Measurements from ENCODE around the gene MLANA. TPM values are rescaled to one million over a fixed set of nuclear protein-coding genes. Genes with fewer than 3 reads are reported as not detected.

Gene MLANA
- total RNA-seq, 2 experiments from 2014 or later = not detected

DNA sequence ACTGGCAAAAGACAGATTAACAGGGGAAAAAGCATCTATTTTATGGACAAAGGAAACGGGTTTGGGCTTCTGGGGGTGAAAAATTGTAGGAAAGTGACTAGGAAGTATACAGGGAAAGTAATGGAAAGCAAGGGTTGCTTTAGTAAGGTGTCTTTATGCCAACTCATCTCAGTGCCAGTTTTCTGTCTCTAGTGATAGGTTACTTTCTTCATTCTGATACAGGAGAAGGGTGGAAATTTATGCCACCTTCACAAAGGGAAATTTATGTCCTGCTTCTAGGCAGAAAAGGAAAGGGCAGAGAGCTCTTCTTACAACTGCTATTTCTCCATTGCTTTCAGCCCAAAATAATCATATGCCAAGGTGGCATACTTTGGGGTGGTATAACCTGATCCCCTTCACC lies 37.7 kb upstream of the MLANA start:
- Mint-ChIP-seq H3K4me3 (no peak overlapping the region), H3K27ac (no peak overlapping the region), H3K36me3 (ENCODE audit: low read depth) (peaks cover 1% of the 10 kb centered on the region), H3K4me1 (ENCODE audit: low read depth) (peaks cover 41% of the 10 kb centered on the region), H3K27me3 (ENCODE audit: low read depth) (no peaks in the 10 kb centered on the region), H3K9me3 (no peaks in the 10 kb centered on the region)
- DNase-seq = no peak
- CTCF ChIA-PET = interaction anchor here (0.6 to 2.3 kb wide), 5 partner anchors 12 to 66 kb away, joined by 3 to 14 read pairs (median 5); partner anchors contain the start of gene ERMP1
- intact Hi-C loops (cut with micrococcal nuclease) = loop anchor here (5.0 kb wide), 3 partner anchors 44 to 1021 kb away; partner anchors contain the start of gene KDM4C

DNA sequence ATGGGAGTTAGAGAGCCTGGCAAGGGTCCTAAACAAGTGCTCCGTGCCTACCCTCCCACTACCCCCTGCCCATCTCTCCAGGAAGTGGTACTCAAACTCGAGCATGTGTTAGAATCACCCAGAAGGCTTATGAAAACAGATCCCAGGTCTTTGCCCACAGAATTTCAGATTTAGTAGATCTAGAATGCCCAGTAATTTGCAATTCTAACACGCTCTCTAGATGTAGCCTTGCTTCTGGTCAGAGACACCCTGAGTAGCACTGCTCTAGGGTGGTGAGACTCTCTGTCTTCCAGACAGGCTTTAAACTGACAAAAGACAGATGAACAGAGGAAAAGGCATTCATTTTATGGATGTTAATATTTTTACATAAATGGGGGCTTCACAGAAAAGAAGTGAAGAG lies 37.1 kb upstream of the MLANA start:
- CTCF ChIA-PET = interaction anchor here (1.1 to 2.0 kb wide), 4 partner anchors 11 to 67 kb away, joined by 3 to 9 read pairs (median 4); partner anchors contain the start of gene ERMP1
- DNase-seq = no peak
- H3K27me3 Mint-ChIP-seq (ENCODE audit: low read depth) = no peaks in the 10 kb centered on the region
- no peak overlapping the region for H3K4me3 Mint-ChIP-seq
- H3K36me3 Mint-ChIP-seq (ENCODE audit: low read depth) = peaks cover 1% of the 10 kb centered on the region
- H3K9me3 Mint-ChIP-seq = no peaks in the 10 kb centered on the region
- intact Hi-C loops (cut with micrococcal nuclease) = loop anchor here (5.0 kb wide), 3 partner anchors 44 to 1021 kb away; partner anchors contain the start of gene KDM4C
- no peak overlapping the region for H3K27ac Mint-ChIP-seq
- peaks cover 41% of the 10 kb centered on the region for H3K4me1 Mint-ChIP-seq (ENCODE audit: low read depth)

DNA sequence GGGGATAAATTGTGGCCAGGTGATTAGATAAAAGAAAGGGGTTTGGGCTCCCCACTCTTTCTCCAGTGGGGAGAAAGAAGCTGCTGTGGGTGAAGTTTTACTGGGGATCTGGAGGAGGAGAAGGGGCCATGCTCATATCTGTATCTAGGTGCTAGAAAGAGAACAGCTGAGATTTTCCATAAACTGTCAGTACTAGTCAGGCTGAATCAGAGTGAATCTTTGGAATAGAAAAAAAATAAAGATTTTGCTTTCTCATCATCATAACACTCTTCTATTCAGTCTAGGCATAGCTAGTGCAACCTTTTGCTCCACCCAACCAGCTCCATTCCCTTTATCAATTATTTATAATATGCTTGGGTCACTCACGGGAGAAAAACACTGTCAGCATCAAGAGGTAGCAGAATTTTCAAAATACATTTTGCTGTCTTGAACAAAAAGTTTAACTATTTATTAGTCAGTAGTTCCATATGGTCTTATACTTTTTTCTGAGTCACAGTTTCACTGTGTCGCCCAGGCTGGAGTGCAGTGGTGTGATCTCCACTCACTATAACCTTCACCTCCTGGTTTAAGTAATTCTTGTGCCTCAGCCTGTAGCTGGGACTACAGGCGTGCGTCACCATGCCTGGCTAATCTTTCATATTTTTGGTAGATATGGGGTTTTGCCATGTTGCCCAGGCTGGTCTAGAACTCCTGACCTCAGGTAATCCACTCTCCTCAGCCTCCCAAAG lies 36.5 kb upstream of the MLANA start:
- intact Hi-C loops (cut with micrococcal nuclease) = loop anchor here (5.0 kb wide), 3 partner anchors 43 to 1022 kb away; partner anchors contain the start of gene KDM4C
- CTCF ChIA-PET = interaction anchor here (1.2 to 2.0 kb wide), 4 partner anchors 12 to 32 kb away, joined by 4 to 9 read pairs (median 4); partner anchors contain the start of gene ERMP1
- Mint-ChIP-seq H3K9me3 (no peaks in the 10 kb centered on the region), H3K27me3 (ENCODE audit: low read depth) (no peaks in the 10 kb centered on the region), H3K36me3 (ENCODE audit: low read depth) (peaks cover 1% of the 10 kb centered on the region), H3K27ac (peak overlapping the region; percentile 44), H3K4me1 (ENCODE audit: low read depth) (peaks cover 41% of the 10 kb centered on the region), H3K4me3 (no peak overlapping the region)
- DNase-seq = peak; percentile 20

DNA sequence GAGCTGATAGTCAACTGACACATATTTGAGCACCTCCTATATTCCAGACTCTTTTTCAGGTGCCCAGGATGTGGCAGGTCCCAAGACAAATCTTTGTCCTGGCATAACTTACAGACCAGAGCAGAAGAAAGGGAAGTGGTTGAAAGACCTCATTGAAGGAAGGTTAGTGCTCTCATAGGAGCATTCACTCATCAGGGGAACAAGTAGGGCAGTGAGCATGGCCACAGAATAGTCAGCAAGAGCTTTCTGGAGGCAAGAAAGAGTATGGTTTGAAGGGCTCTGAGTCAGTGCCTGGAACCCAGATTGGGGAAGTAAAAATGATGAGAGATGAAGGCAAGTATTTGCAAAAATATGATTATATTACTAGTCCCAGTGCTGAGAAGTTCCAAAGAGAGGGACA lies 32.8 kb upstream of the MLANA start:
- CTCF ChIA-PET = no interaction called here
- Mint-ChIP-seq H3K27me3 (ENCODE audit: low read depth) (no peaks in the 10 kb centered on the region), H3K27ac (no peak overlapping the region), H3K9me3 (no peaks in the 10 kb centered on the region), H3K4me1 (ENCODE audit: low read depth) (peaks cover 19% of the 10 kb centered on the region), H3K4me3 (no peak overlapping the region), H3K36me3 (ENCODE audit: low read depth) (peaks cover 1% of the 10 kb centered on the region)
- DNase-seq = no peak
- intact Hi-C loops (cut with micrococcal nuclease) = no loop called here

DNA sequence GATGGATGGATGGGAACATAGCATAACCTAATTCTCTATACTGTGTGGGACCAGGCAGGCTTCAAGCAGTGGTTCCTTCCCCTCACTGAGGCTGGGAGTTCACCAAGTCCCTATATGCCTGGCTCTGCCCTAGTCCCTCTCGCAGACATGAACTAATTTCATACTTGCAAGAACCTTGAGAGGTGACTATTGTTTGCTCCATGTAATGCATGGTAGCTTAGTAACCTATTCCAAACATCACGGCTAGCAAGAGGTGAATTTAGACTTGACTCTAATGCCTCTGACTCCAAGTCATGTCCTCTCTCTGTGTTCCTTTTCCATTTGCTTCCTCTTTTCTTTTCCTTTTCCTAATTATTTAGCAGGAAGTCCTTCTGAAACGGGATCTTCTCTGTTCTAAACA lies 31.9 kb upstream of the MLANA start:
- Mint-ChIP-seq H3K36me3 (ENCODE audit: low read depth) (peaks cover 1% of the 10 kb centered on the region), H3K27ac (no peak overlapping the region)

DNA sequence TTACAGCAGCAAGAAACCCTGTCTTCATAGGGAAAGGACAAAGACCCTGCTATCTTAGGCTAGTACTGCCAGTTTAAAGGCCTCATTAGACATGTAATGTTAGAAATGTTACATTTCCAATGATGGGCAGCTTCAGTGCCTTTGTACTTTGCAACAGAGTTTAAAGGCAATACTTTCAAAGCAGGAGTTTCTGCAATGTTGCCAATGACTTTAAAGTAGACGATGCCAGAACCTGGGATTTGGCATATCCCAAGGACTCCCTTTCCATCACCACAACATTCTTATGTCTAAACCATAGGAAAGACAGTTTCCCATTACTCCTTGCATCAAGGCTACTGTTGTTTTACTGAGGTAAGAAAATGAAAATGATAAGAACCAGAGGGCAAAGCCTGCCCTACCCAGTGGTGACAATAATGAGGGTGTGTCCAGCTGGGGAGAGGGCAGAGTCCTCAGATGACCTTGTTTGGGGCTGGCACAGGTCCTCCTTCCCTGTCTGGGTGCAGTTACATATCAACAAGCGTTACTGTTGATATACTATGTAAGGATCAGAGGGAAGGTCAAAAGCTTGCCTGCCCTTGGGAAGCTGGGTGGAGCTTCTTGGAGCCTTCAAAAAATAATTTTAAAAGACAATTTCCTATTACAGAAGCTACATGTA lies 27.5 kb upstream of the MLANA start:
- no peak for DNase-seq
- H3K36me3 Mint-ChIP-seq (ENCODE audit: low read depth) = no peaks in the 10 kb centered on the region
- no peaks in the 10 kb centered on the region for H3K9me3 Mint-ChIP-seq
- no peak overlapping the region for H3K4me3 Mint-ChIP-seq
- CTCF ChIA-PET = interaction anchor here (1.3 kb wide), 1 partner anchor 23 kb away, joined by 5 read pairs; no protein-coding TSS in a partner anchor
- H3K4me1 Mint-ChIP-seq (ENCODE audit: low read depth) = no peaks in the 10 kb centered on the region
- no peak overlapping the region for H3K27ac Mint-ChIP-seq
- intact Hi-C loops (cut with micrococcal nuclease) = no loop called here
- no peaks in the 10 kb centered on the region for H3K27me3 Mint-ChIP-seq (ENCODE audit: low read depth)

More for the DNA sequence above, 31.9 kb upstream of the MLANA start:
- no peak overlapping the region for H3K4me3 Mint-ChIP-seq
- intact Hi-C loops (cut with micrococcal nuclease) = no loop called here
- CTCF ChIA-PET = interaction anchor here (0.5 to 1.8 kb wide), 2 partner anchors 27 to 30 kb away, joined by 4 to 6 read pairs; no protein-coding TSS in a partner anchor
- no peaks in the 10 kb centered on the region for H3K27me3 Mint-ChIP-seq (ENCODE audit: low read depth)
- H3K9me3 Mint-ChIP-seq = no peaks in the 10 kb centered on the region
- no peak for DNase-seq
- H3K4me1 Mint-ChIP-seq (ENCODE audit: low read depth) = peaks cover 10% of the 10 kb centered on the region

DNA sequence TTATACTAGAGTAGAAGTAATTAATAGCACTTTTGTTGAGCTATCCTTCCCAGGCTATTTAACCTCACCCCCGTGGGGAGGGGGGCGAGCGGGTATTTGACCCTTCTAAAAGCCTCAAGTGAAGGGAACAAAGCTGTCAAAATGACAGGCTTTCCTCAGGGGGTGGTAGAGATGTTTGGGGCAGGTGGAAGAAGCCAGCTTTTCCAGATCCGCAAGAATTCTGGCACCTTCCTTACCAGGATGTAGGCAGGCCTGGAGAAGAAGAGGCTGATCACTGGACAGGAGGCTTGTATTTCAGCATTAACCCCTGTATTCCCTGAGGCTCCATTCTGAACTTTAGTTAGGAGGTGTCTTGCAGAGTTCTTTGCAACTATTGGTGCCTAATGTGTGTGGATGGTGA lies 26.2 kb upstream of the MLANA start:
- intact Hi-C loops (cut with micrococcal nuclease) = no loop called here
- CTCF ChIA-PET = interaction anchor here (0.9 to 1.3 kb wide), 2 partner anchors 22 to 190 kb away, joined by 3 to 5 read pairs; no protein-coding TSS in a partner anchor
- Mint-ChIP-seq H3K36me3 (ENCODE audit: low read depth) (no peaks in the 10 kb centered on the region), H3K4me3 (no peak overlapping the region), H3K4me1 (ENCODE audit: low read depth) (peaks cover 1% of the 10 kb centered on the region), H3K9me3 (no peaks in the 10 kb centered on the region), H3K27me3 (ENCODE audit: low read depth) (no peaks in the 10 kb centered on the region), H3K27ac (no peak overlapping the region)
- no peak for DNase-seq

DNA sequence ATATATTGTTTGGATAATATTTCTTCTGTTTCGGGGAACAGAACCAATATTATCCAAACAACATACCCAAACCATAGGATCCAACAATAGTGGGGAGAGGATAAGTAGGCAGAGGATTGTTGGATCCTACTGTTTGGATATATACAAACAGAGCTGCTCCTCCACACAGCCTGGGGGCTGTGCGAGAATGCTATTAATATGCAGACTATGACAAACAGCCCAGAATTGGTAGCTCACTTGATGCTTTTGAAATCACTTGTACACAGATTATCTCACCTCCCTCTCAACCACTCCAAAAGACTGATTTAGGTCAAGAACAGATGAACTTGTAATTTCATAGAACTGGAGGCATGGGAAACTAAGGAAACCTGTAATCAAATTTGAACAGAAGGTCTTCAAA lies 24.4 kb upstream of the MLANA start:
- Mint-ChIP-seq H3K27ac (no peak overlapping the region), H3K4me1 (ENCODE audit: low read depth) (peaks cover 1% of the 10 kb centered on the region), H3K9me3 (no peaks in the 10 kb centered on the region), H3K27me3 (ENCODE audit: low read depth) (no peaks in the 10 kb centered on the region), H3K36me3 (ENCODE audit: low read depth) (no peaks in the 10 kb centered on the region), H3K4me3 (no peak overlapping the region)
- CTCF ChIA-PET = no interaction called here
- DNase-seq = no peak
- intact Hi-C loops (cut with micrococcal nuclease) = no loop called here

DNA sequence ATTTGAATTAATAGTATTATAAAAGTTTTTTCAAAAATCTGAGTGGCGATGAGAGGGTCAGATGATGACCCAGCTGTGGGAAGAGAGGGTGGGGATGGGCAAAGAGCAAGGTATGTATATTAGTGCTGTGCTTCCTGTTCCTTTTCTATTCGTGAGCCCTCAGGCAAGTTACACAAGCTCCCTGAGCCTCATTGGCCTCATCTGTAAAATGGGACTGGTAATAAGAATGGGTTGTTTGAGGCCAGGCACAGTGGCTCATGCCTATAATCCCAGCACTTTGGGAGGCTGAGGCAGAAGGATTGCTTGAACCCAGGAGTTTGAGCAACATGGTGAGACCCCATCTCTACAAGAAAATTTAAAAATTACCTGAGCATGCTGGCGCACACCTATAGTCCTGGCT lies 24.0 kb upstream of the MLANA start:
- Mint-ChIP-seq H3K27me3 (ENCODE audit: low read depth) (no peaks in the 10 kb centered on the region), H3K36me3 (ENCODE audit: low read depth) (no peaks in the 10 kb centered on the region), H3K27ac (no peak overlapping the region), H3K4me1 (ENCODE audit: low read depth) (peaks cover 1% of the 10 kb centered on the region), H3K4me3 (no peak overlapping the region), H3K9me3 (no peaks in the 10 kb centered on the region)
- CTCF ChIA-PET = no interaction called here
- intact Hi-C loops (cut with micrococcal nuclease) = no loop called here
- DNase-seq = no peak

DNA sequence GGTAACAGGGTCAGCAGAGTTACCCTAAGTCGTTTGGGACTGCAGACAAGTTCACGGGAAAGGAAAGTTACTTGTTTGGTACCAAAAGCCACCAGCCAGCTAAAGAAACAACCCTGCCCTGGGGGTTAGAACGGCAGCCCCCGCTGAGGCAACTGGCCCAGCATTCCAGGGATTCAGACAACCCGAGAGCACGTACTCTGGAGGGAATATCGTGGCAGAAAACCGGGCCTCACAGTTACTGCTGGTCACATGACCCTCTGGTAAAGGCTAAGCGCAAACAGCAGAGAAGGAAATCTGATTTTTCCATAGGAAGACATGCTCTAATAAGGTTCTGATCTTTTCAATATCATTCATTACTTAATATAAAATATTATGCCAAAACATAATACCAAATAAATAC lies 22.5 kb upstream of the MLANA start:
- Mint-ChIP-seq H3K36me3 (ENCODE audit: low read depth) (no peaks in the 10 kb centered on the region), H3K27me3 (ENCODE audit: low read depth) (no peaks in the 10 kb centered on the region), H3K9me3 (no peaks in the 10 kb centered on the region), H3K4me3 (no peak overlapping the region), H3K27ac (no peak overlapping the region), H3K4me1 (ENCODE audit: low read depth) (peaks cover 1% of the 10 kb centered on the region)
- intact Hi-C loops (cut with micrococcal nuclease) = no loop called here
- DNase-seq = no peak
- CTCF ChIA-PET = interaction anchor here (0.7 kb wide), 1 partner anchor 112 kb away, joined by 3 read pairs; no protein-coding TSS in a partner anchor

DNA sequence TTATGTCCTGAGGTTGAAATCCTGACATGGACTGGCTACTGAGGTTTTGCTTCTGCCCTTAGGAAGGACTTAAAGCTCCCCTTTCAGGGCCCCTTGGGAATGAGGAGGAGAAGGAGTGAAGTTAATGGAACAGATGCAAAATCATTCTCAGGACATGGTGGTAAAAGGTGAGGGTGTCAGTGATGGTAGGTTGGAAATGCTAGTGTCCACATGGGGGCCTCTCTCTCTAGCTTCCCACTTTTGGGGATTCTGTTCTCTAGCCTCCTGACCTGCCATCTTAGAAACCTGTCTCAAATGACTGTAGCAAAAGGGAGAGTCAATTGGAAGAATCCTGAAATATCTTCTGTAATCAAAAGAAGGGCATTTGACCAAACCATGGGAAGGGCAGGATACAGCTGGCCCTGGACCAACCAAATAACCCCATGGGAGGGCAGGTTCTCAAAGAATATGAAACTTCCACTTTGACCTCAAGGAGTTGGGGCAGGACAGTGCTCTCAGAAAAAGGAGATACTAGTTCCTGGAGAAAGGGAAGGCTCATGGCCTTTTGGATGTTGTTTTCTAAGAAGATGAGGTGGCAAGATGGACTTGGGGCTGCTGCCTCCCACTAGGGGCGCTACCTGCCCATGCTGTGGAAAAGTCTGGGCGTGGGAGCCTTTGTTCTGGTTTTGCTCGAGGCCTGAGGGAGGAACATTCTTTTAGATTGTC lies 21.2 kb upstream of the MLANA start:
- Mint-ChIP-seq H3K4me3 (no peak overlapping the region), H3K9me3 (no peaks in the 10 kb centered on the region), H3K4me1 (ENCODE audit: low read depth) (peaks cover 9% of the 10 kb centered on the region), H3K27me3 (ENCODE audit: low read depth) (no peaks in the 10 kb centered on the region), H3K36me3 (ENCODE audit: low read depth) (no peaks in the 10 kb centered on the region), H3K27ac (no peak overlapping the region)
- intact Hi-C loops (cut with micrococcal nuclease) = no loop called here
- CTCF ChIA-PET = interaction anchor here (0.8 to 1.6 kb wide), 4 partner anchors 12 to 125 kb away, joined by 3 to 4 read pairs (median 4); no protein-coding TSS in a partner anchor
- DNase-seq = peak; percentile 40

DNA sequence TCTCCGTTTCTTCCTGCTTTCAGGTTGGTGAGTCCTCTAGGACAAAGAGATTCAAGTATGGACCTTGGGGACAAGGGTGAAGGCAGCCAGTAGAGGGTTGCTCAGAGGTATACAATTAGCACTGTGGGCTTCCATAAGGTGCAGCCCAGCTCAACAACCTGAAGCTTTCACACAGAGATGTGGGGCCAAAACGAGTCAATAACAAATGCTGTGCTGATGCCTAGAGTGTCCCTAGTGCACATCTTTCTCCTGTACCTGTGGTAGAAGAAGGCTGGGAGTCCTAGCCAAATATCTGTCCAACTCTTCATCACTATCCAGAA lies 20.7 kb upstream of the MLANA start:
- Mint-ChIP-seq H3K27ac (no peak overlapping the region), H3K9me3 (no peaks in the 10 kb centered on the region), H3K27me3 (ENCODE audit: low read depth) (no peaks in the 10 kb centered on the region), H3K4me1 (ENCODE audit: low read depth) (peaks cover 12% of the 10 kb centered on the region), H3K36me3 (ENCODE audit: low read depth) (no peaks in the 10 kb centered on the region), H3K4me3 (no peak overlapping the region)
- DNase-seq = no peak
- intact Hi-C loops (cut with micrococcal nuclease) = no loop called here
- CTCF ChIA-PET = interaction anchor here (0.6 to 2.5 kb wide), 5 partner anchors 12 to 41 kb away, joined by 3 to 7 read pairs (median 4); no protein-coding TSS in a partner anchor

All from activated naive CD4-positive, alpha-beta T cell treated with anti-CD3 and anti-CD28 coated beads for 36 hours (primary cell).